ENCODE results near the gene CCDC116.

DNA sequence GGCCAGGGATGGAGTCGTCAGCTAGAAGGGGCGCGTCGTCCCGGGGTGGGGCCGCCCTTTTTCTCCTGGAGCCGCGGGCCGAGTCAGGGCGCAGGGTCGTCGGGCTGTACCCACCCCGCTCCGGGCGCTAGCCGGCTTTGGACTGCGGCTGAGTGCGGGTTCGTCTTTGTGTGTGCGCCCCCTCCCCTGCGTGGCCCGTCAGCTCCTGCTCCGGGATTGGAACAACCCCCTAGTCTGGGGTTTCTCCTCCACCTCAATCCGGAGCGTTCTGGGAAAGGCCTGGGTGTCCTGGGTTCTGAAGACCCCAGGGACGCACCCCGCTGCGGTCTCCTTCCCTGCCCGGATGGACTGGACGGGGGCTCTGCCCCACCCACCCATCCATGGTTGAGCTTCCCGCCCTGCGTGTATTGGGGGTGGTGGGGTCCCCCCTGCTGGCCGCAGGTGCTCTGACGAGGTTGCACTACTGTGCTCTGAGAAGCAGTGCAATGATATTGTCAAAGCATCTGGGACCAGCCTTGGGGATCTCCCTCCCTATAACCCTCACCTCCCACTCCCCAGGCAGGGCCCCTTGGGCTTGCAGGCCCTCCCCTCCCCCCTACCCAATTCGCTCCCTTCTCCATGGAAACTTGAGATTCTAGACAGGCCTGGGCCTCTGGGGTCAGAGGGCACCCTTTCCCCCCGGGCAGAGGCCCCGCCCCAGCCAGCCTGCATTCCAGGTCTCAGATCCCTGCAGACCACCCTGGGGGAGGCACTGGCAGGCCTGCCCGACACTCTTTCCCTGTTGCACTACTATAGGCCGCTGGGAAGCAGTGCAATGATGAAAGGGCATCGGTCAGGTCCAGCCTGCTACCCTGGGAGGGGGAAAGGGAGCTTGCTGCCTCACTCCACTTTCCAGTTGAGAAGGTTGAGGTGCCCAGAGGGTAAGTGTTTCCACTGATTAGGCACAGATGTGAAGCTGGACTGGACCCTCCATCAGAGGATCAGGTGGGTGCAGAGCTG, 20.3 kb downstream of the CCDC116 start:
- TF ChIP-seq EZH2 (IDR thresholded peaks at IDR 0.05; ENCODE audit: insufficient read depth, poor library complexity, severe bottlenecking) (no peak), EZH2phosphoT487 (IDR thresholded peaks at IDR 0.05; ENCODE audit: insufficient read depth, low read depth) (no peak)
